CD8-positive, alpha-beta memory T cell (primary cell): ENCODE results near the gene PID1. TPM values are rescaled to one million over a fixed set of nuclear protein-coding genes. Genes with fewer than 3 reads are reported as not detected.

ENCODE experiments used
- CTCF ChIA-PET: fragments of 350-600 bp; sonication (Branson Sonifier 250); formaldehyde crosslinking; loops from one replicate; lab custom pipeline; 2021; ENCODE audit warnings: antibody characterized with exemption; lab: Charles Lee
- POLR2A ChIA-PET: fragments of 350-600 bp; sonication (Branson Sonifier 250); formaldehyde crosslinking; loops from one replicate; lab custom pipeline; 2021; ENCODE audit warnings: antibody characterized with exemption; lab: Charles Lee
- DNase-seq, 5 donors: peaks; one replicate each; pipeline versions ENCODE4 v3.0.0 to v3.0.0-alpha.2; 2020 to 2022; ENCODE audit warnings: mixed read lengths in 1 of 5
- H3K27ac ChIP-seq: one replicate; pipeline ENCODE4 v1.7.0; 2013; ENCODE audit warnings: low read depth, mild to moderate bottlenecking, low read length, moderate library complexity
- H3K27me3 ChIP-seq: 2 replicates; pipeline ENCODE4 v1.7.0; 2013; ENCODE audit warnings: low read length, mild to moderate bottlenecking; ENCODE audit not compliant: insufficient read depth, poor library complexity, severe bottlenecking
- H3K36me3 ChIP-seq: 2 replicates; pipeline ENCODE4 v1.7.0; 2013; ENCODE audit warnings: mild to moderate bottlenecking, low read length, moderate library complexity; ENCODE audit not compliant: insufficient read depth
- H3K4me1 ChIP-seq: 2 replicates; pipeline ENCODE4 v1.7.0; 2013; ENCODE audit warnings: mild to moderate bottlenecking, low read length, moderate library complexity; ENCODE audit not compliant: insufficient read depth
- H3K4me3 ChIP-seq: 2 replicates; pipeline ENCODE4 v1.7.0; 2013; ENCODE audit warnings: mild to moderate bottlenecking, low read length
- H3K9me3 ChIP-seq: 2 replicates; pipeline ENCODE4 v1.7.0; 2013; ENCODE audit warnings: mild to moderate bottlenecking, low read length
- H3K27ac Mint-ChIP-seq, 8 donors: one replicate each; pipeline ENCODE4 v1.8.0; 2020 to 2021; ENCODE audit warnings: mixed read lengths in 8 of 8, mild to moderate bottlenecking in 6 of 8, inconsistent platforms in 3 of 8, moderate library complexity in 3 of 8
- H3K27me3 Mint-ChIP-seq, 2 donors: one replicate each; pipeline ENCODE4 v1.8.0; 2020 to 2021; ENCODE audit warnings: mixed read lengths in 2 of 2, mild to moderate bottlenecking in 1 of 2, moderate library complexity in 1 of 2
- H3K36me3 Mint-ChIP-seq, 3 donors: one replicate each; pipeline ENCODE4 v1.8.0; 2020 to 2021; ENCODE audit warnings: mixed read lengths in 3 of 3, inconsistent platforms in 1 of 3, mild to moderate bottlenecking in 1 of 3
- H3K4me1 Mint-ChIP-seq, 3 donors: one replicate each; pipeline ENCODE4 v1.8.0; 2020 to 2021; ENCODE audit warnings: mixed read lengths in 3 of 3, inconsistent platforms in 1 of 3, mild to moderate bottlenecking in 1 of 3
- H3K4me3 Mint-ChIP-seq, 7 donors: one replicate each; pipeline ENCODE4 v1.8.0; 2020 to 2021; ENCODE audit warnings: mixed read lengths in 7 of 7, mild to moderate bottlenecking in 6 of 7, moderate library complexity in 4 of 7, inconsistent platforms in 2 of 7
- H3K9me3 Mint-ChIP-seq, 5 donors: one replicate each; pipeline ENCODE4 v1.8.0; 2020 to 2022; ENCODE audit warnings: mixed read lengths in 5 of 5, mild to moderate bottlenecking in 3 of 5, moderate library complexity in 2 of 5, inconsistent platforms in 1 of 5
- polyA plus RNA-seq: library from polyadenylated mRNA; unstranded; fragments of 300-500 nt; fragmentation: Illumina TruSeq; gene quantifications from one replicate; pipeline ENCODE4 v1.2.3, GENCODE V29; 2021
- total RNA-seq, 2 experiments: library from RNA; stranded (reverse); gene quantifications; one replicate each; pipeline ENCODE4 v1.2.3, GENCODE V29; 2021

The PID1 gene
- total and polyA plus RNA-seq, 3 experiments from 2014 or later, result not detected

DNA sequence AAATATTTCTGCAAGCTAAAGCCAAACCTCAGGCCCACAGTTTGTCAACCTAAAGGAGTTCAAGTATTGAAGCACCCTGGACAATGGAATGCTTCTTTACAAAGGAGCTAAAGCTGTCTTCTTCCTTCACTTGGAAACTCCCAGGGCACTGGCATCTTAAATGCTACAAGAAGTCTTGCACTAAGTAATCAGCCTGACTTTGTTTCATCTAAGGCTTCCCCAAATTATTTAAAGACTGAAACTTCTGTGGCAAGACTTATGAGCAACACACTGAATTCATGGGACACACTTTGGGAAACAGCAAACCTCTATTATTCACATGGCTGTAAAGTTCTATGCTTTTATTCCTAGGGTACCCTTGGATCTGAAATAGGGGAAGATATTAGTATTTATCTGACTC, 14.7 kb downstream of the PID1 start:
- H3K27ac ChIP-seq, result no peak overlapping the region
- Mint-ChIP-seq H3K27ac (no peak overlapping the region), H3K36me3 (no peaks in the 10 kb centered on the region), H3K27me3 (no peaks in the 10 kb centered on the region), H3K4me3 (no peak overlapping the region), H3K9me3 (peaks cover 2 to 21% (median 7%) of the 10 kb centered on the region in 5 donors), H3K4me1 (no peaks in the 10 kb centered on the region)
- ChIA-PET POLR2A (no interaction called here), CTCF (no interaction called here)
- no peak overlapping the region for H3K4me3 ChIP-seq
- no peaks in the 10 kb centered on the region for H3K36me3 ChIP-seq
- no peak for DNase-seq
- H3K9me3 ChIP-seq, result no peaks in the 10 kb centered on the region
- no peaks in the 10 kb centered on the region for H3K27me3 ChIP-seq
- no peaks in the 10 kb centered on the region for H3K4me1 ChIP-seq

DNA sequence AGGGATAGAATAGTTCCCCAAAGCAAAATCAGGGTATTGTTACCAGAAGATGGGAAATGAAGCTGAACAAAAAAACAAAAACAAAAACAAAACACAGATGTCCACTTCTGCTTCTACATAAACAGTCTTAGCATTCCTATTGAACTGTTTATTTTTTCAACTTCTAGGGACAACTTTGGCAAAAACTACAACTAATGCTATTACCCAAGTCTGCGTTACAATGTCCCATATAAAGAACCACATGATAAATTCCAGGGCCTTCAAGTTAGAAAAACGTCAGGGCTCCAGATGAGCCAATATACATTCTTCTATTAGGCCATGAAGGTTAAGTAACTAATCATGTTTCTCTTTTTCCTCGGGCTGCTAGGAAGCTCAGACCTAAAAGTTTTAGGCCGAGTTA, 16.9 kb downstream of the PID1 start:
- H3K9me3 ChIP-seq, result no peaks in the 10 kb centered on the region
- CTCF ChIA-PET, result no interaction called here

DNA sequence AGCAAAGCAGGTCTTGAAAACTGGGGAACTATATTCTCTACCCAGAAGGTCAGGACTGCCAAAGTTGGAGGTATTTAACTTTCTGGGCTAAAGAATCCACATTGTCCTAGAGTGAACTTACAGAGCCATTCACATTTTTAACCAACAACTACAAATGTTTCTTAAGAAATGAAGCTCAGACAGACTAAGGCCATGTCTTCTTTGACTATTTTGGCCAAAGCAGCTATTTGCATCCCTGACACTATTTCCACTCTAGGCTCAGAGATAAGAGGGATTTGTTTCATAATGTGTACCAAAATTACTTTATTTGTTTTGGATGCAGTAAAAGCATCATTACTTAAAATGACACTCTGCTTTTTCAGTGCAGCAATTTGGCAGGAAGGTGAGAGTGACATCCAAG, 18.1 kb downstream of the PID1 start:
- no peak overlapping the region for H3K27ac ChIP-seq
- no peaks in the 10 kb centered on the region for H3K9me3 ChIP-seq
- DNase-seq, result no peak
- H3K36me3 Mint-ChIP-seq, result no peaks in the 10 kb centered on the region
- H3K27ac Mint-ChIP-seq, result no peak overlapping the region
- POLR2A ChIA-PET, result no interaction called here
- H3K4me3 Mint-ChIP-seq, result no peak overlapping the region
- no peaks in the 10 kb centered on the region for H3K27me3 ChIP-seq
- peaks cover 0 to 2% of the 10 kb centered on the region in 2 donors for H3K27me3 Mint-ChIP-seq
- peaks cover 0 to 8% (median 2%) of the 10 kb centered on the region in 5 donors for H3K9me3 Mint-ChIP-seq
- H3K4me3 ChIP-seq, result no peak overlapping the region
- CTCF ChIA-PET, result no interaction called here
- no peaks in the 10 kb centered on the region for H3K4me1 ChIP-seq
- no peaks in the 10 kb centered on the region for H3K36me3 ChIP-seq
- no peaks in the 10 kb centered on the region for H3K4me1 Mint-ChIP-seq

More for the DNA sequence above, 16.9 kb downstream of the PID1 start:
- Histone ChIP-seq H3K4me3 (no peak overlapping the region), H3K36me3 (no peaks in the 10 kb centered on the region), H3K27me3 (no peaks in the 10 kb centered on the region), H3K27ac (no peak overlapping the region), H3K4me1 (no peaks in the 10 kb centered on the region)
- Mint-ChIP-seq H3K27ac (no peak overlapping the region), H3K27me3 (peaks cover 0 to 2% of the 10 kb centered on the region in 2 donors), H3K4me1 (no peaks in the 10 kb centered on the region), H3K4me3 (no peak overlapping the region), H3K9me3 (peaks cover 0 to 13% (median 2%) of the 10 kb centered on the region in 5 donors), H3K36me3 (no peaks in the 10 kb centered on the region)
- no peak for DNase-seq
- POLR2A ChIA-PET, result no interaction called here

DNA sequence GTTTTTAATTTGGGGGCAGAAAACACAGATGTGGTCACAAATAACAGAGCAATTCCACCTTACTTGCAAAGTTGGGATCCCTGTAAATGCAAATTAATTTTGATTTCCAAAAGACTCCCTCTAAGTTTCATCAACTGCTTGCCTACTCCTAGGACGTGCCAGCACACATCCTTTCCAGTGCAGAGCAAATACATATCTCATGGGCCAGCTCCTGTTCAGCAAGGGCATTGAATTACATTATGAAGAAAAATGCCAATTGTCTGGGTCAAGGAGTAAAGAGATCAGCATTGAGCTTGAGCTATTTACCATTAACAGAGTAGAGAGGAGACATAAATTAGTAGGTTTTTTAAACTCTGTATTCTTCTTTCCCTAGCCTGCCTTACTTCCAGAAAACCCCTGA, 18.8 kb downstream of the PID1 start:
- peaks cover 0 to 2% of the 10 kb centered on the region in 2 donors for H3K27me3 Mint-ChIP-seq
- H3K27me3 ChIP-seq, result no peaks in the 10 kb centered on the region
- H3K4me1 Mint-ChIP-seq, result no peaks in the 10 kb centered on the region
- H3K9me3 ChIP-seq, result no peaks in the 10 kb centered on the region
- peaks cover 0 to 8% (median 2%) of the 10 kb centered on the region in 5 donors for H3K9me3 Mint-ChIP-seq
- H3K36me3 Mint-ChIP-seq, result no peaks in the 10 kb centered on the region
- ChIA-PET CTCF (no interaction called here), POLR2A (no interaction called here)
- H3K27ac ChIP-seq, result no peak overlapping the region
- H3K27ac Mint-ChIP-seq, result no peak overlapping the region
- H3K36me3 ChIP-seq, result no peaks in the 10 kb centered on the region
- no peaks in the 10 kb centered on the region for H3K4me1 ChIP-seq
- DNase-seq, result no peak
- H3K4me3 Mint-ChIP-seq, result no peak overlapping the region
- H3K4me3 ChIP-seq, result no peak overlapping the region

DNA sequence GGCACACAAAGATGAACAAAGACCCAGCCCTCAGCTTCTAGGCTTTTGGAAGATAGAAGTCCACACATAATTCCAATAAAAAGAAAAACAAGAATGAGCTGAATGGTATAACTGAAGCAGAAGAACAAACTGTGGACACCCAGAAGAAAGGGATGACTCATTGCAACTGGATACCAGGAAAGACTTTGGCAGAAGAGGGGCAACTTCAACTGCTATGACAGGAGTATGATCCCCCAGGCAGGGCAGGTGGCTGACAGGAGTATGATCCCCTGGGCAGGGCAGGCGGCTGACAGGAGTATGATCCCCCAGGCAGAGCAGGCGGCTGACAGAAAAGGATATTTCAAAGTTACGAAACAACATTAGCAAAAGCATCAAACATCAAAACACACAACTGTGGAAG, 21.6 kb downstream of the PID1 start:
- Histone ChIP-seq H3K4me1 (no peaks in the 10 kb centered on the region), H3K36me3 (no peaks in the 10 kb centered on the region), H3K27ac (no peak overlapping the region), H3K27me3 (no peaks in the 10 kb centered on the region), H3K9me3 (no peaks in the 10 kb centered on the region), H3K4me3 (no peak overlapping the region)
- peaks cover 0 to 2% of the 10 kb centered on the region in 2 donors for H3K27me3 Mint-ChIP-seq
- no peak overlapping the region for H3K4me3 Mint-ChIP-seq
- H3K27ac Mint-ChIP-seq, result no peak overlapping the region
- H3K36me3 Mint-ChIP-seq, result no peaks in the 10 kb centered on the region
- no peak for DNase-seq
- POLR2A ChIA-PET, result no interaction called here
- no peaks in the 10 kb centered on the region for H3K4me1 Mint-ChIP-seq
- H3K9me3 Mint-ChIP-seq, result peaks cover 0 to 6% (median 2%) of the 10 kb centered on the region in 5 donors
- CTCF ChIA-PET, result no interaction called here

DNA sequence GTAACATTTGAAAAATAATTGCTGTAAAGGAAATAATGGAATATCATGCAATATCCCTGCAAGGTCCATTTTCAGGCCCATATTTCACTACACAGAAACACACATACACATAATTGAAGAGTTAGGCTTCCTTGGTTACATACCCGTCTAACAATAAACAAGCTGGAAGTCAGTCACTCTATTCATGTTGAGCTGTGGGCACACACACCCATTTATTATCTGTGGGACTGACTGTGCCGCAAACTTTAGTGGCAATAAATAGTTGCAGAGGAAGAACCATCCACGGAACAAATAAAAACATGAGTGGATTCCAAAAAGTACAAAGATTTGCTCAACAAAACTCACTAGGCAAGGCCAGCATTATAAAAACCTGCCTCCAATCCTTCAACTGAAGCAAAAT, 24.8 kb downstream of the PID1 start:
- H3K4me1 Mint-ChIP-seq, result no peaks in the 10 kb centered on the region
- H3K36me3 Mint-ChIP-seq, result no peaks in the 10 kb centered on the region
- Histone ChIP-seq H3K36me3 (no peaks in the 10 kb centered on the region), H3K9me3 (no peaks in the 10 kb centered on the region), H3K4me1 (no peaks in the 10 kb centered on the region), H3K27ac (no peak overlapping the region), H3K27me3 (no peaks in the 10 kb centered on the region), H3K4me3 (no peak overlapping the region)
- CTCF ChIA-PET, result no interaction called here
- peaks cover 5 to 12% (median 7%) of the 10 kb centered on the region in 5 donors for H3K9me3 Mint-ChIP-seq
- POLR2A ChIA-PET, result no interaction called here
- H3K4me3 Mint-ChIP-seq, result no peak overlapping the region
- H3K27me3 Mint-ChIP-seq, result peaks cover 0 to 3% of the 10 kb centered on the region in 2 donors
- H3K27ac Mint-ChIP-seq, result no peak overlapping the region
- DNase-seq, result no peak

DNA sequence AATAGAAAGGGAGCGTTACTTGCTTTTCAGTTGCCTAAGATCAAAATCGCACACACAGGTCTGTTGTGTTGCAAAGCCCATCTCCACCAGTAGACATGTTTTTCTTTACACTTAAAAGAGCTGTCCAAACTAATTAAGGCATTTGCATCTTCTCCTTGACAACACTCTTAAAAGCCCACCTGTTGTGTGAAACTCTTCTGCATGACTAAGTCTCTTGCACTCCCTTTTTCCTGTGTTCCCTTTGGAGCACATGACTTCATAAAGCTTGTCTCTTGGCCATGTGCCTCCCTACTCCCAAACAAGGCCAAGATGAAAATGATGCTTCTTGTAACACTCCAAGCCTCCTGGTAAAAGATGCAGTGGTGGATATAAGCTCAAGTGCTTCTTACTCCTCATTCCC, 26.1 kb downstream of the PID1 start:
- Mint-ChIP-seq H3K4me1 (no peaks in the 10 kb centered on the region), H3K36me3 (no peaks in the 10 kb centered on the region), H3K4me3 (no peak overlapping the region), H3K9me3 (peaks cover 5 to 26% (median 17%) of the 10 kb centered on the region in 5 donors), H3K27ac (no peak overlapping the region), H3K27me3 (peaks cover 0 to 1% of the 10 kb centered on the region in 2 donors)
- Histone ChIP-seq H3K36me3 (no peaks in the 10 kb centered on the region), H3K27ac (no peak overlapping the region), H3K9me3 (no peaks in the 10 kb centered on the region), H3K4me1 (no peaks in the 10 kb centered on the region), H3K27me3 (no peaks in the 10 kb centered on the region), H3K4me3 (no peak overlapping the region)
- DNase-seq, result no peak
- ChIA-PET CTCF (no interaction called here), POLR2A (no interaction called here)

DNA sequence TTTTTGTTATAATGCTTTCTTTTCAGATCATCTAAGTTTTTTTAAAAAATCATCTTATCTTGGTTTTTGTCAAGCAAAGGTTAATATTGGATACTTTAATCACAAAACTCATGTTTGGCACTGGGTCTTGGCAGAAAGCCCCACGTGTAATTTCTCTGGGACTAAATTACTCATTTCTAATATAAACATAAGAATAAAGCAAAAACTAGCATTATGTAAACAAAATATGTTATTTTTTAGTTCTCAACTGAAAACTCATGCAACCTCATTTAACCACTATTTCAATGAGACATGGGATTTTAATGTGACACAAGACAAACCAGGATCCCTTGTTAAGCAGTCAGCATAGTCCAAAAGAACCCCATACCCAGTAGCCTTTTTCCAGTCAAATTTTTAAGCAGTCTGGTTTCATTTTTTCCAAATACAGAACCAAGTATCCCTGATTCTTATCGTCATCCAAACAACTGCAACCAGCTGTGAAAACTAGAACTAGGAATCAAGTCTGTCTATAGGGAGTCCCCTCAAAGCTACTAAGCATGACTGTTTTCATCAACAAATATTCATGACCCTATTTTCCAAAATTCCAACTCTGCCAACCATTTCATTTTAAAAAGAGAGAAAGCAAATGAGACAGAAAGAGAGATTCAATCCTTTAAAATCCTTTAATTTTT, 27.1 kb downstream of the PID1 start:
- no peak overlapping the region for H3K4me3 ChIP-seq
- Mint-ChIP-seq H3K36me3 (no peaks in the 10 kb centered on the region), H3K27ac (no peak overlapping the region), H3K27me3 (peaks cover 0 to 1% of the 10 kb centered on the region in 2 donors), H3K9me3 (peaks cover 5 to 32% (median 14%) of the 10 kb centered on the region in 5 donors), H3K4me3 (no peak overlapping the region), H3K4me1 (no peaks in the 10 kb centered on the region)
- no peaks in the 10 kb centered on the region for H3K27me3 ChIP-seq
- no peaks in the 10 kb centered on the region for H3K4me1 ChIP-seq
- H3K27ac ChIP-seq, result no peak overlapping the region
- no peaks in the 10 kb centered on the region for H3K9me3 ChIP-seq
- no peaks in the 10 kb centered on the region for H3K36me3 ChIP-seq
- DNase-seq, result no peak
- ChIA-PET POLR2A (no interaction called here), CTCF (no interaction called here)
